Stimulated activated naive B cell treated with anti-CD40 and anti-IgM and Interleukin-4, amounts not matched to agents 10 μg/mL and 1 μg/mL and 100 μg/mL, for 72 hours (primary cell): Measurements from ENCODE around the gene LPIN3.

Experiments
- ATAC-seq, 2 donors: fragments of 150-1000 bp; cut with Tn5 transposase; replicated peaks; 2 replicates each; pipeline ENCODE4 v1.10.0; 2021; ENCODE audit warnings: moderate library complexity in 1 of 2
- DNase-seq: peaks from one replicate; pipeline ENCODE4 v3.0.0; 2021
- H3K27ac Mint-ChIP-seq: one replicate; pipeline ENCODE4 v1.8.0; 2022; ENCODE audit warnings: mild to moderate bottlenecking, mixed read lengths
- H3K27me3 Mint-ChIP-seq, 2 donors: one replicate each; pipeline ENCODE4 v1.8.0; 2022; ENCODE audit warnings: mixed read lengths in 2 of 2
- H3K36me3 Mint-ChIP-seq, 2 donors: one replicate each; pipeline ENCODE4 v1.8.0; 2022; ENCODE audit warnings: mixed read lengths in 2 of 2, mild to moderate bottlenecking in 1 of 2
- H3K4me1 Mint-ChIP-seq, 2 donors: one replicate each; pipeline ENCODE4 v1.8.0; 2022; ENCODE audit warnings: mixed read lengths in 2 of 2, mild to moderate bottlenecking in 1 of 2
- H3K4me3 Mint-ChIP-seq, 2 donors: one replicate each; pipeline ENCODE4 v1.8.0; 2022; ENCODE audit warnings: mild to moderate bottlenecking in 2 of 2, mixed read lengths in 2 of 2, moderate library complexity in 1 of 2
- H3K9me3 Mint-ChIP-seq, 2 donors: one replicate each; pipeline ENCODE4 v1.8.0; 2022; ENCODE audit warnings: mixed read lengths in 2 of 2, mild to moderate bottlenecking in 1 of 2

The LPIN3 gene

GRCh38 chr20:41334443-41335421 is 5.9 kb upstream of the LPIN3 start:
- peak overlapping the region; percentile 51 for H3K27ac Mint-ChIP-seq
- H3K4me3 Mint-ChIP-seq, result no peak overlapping the region
- DNase-seq, result no peak
- peaks cover 15 to 26% of the 10 kb centered on the region in 2 donors for H3K27me3 Mint-ChIP-seq
- no peaks in the 10 kb centered on the region for H3K36me3 Mint-ChIP-seq
- no peaks in the 10 kb centered on the region for H3K9me3 Mint-ChIP-seq
- ATAC-seq, result no peak
- H3K4me1 Mint-ChIP-seq, result peaks cover 8 to 12% of the 10 kb centered on the region in 2 donors

- no peaks in the 10 kb centered on the region for H3K9me3 Mint-ChIP-seq
- H3K36me3 Mint-ChIP-seq, result no peaks in the 10 kb centered on the region
- peak overlapping the region; percentile 51 for H3K27ac Mint-ChIP-seq
- peaks cover 10 to 12% of the 10 kb centered on the region in 2 donors for H3K4me1 Mint-ChIP-seq
- DNase-seq, result no peak
- H3K4me3 Mint-ChIP-seq, result no peak overlapping the region
- no peak for ATAC-seq
- H3K27me3 Mint-ChIP-seq, result peaks cover 16 to 34% of the 10 kb centered on the region in 2 donors
Observed at GRCh38 chr20:41335591-41335990, 5.0 kb upstream of the LPIN3 start.

- Mint-ChIP-seq H3K27ac (no peak overlapping the region), H3K36me3 (no peaks in the 10 kb centered on the region), H3K9me3 (no peaks in the 10 kb centered on the region), H3K27me3 (peaks cover 16 to 34% of the 10 kb centered on the region in 2 donors), H3K4me1 (peaks cover 10 to 12% of the 10 kb centered on the region in 2 donors), H3K4me3 (no peak overlapping the region)
- ATAC-seq (no peak), DNase-seq (no peak)
Observed at GRCh38 chr20:41336711-41337492, 3.7 kb upstream of the LPIN3 start.

GRCh38 chr20:41339957-41340326 is 679 bp upstream of the LPIN3 start:
- ATAC-seq, result peak; percentile 91
- H3K27ac Mint-ChIP-seq, result no peak overlapping the region
- peak overlapping the region; percentile 84 to 85 for H3K4me3 Mint-ChIP-seq
- DNase-seq, result peak; percentile 75
- H3K4me1 Mint-ChIP-seq, result peaks cover 10 to 12% of the 10 kb centered on the region in 2 donors
- no peaks in the 10 kb centered on the region for H3K36me3 Mint-ChIP-seq
- H3K9me3 Mint-ChIP-seq, result no peaks in the 10 kb centered on the region
- peaks cover 16 to 34% of the 10 kb centered on the region in 2 donors for H3K27me3 Mint-ChIP-seq

GRCh38 chr20:41342474-41343464 is 2.1 kb downstream of the LPIN3 start:
- Mint-ChIP-seq H3K27ac (no peak overlapping the region), H3K4me1 (peaks cover 10 to 12% of the 10 kb centered on the region in 2 donors), H3K27me3 (peaks cover 12 to 13% of the 10 kb centered on the region in 2 donors), H3K4me3 (no peak overlapping the region), H3K9me3 (no peaks in the 10 kb centered on the region), H3K36me3 (no peaks in the 10 kb centered on the region)
- ATAC-seq (no peak), DNase-seq (no peak)

- no peak for DNase-seq
- no peaks in the 10 kb centered on the region for H3K9me3 Mint-ChIP-seq
- no peak overlapping the region for H3K27ac Mint-ChIP-seq
- ATAC-seq, result no peak
- H3K36me3 Mint-ChIP-seq, result no peaks in the 10 kb centered on the region
- H3K4me3 Mint-ChIP-seq, result no peak overlapping the region
- H3K4me1 Mint-ChIP-seq, result peaks cover 9 to 11% of the 10 kb centered on the region in 2 donors
- H3K27me3 Mint-ChIP-seq, result peaks cover 10% of the 10 kb centered on the region in 2 donors
Observed at GRCh38 chr20:41344477-41344876, 3.9 kb downstream of the LPIN3 start.

- DNase-seq (no peak), ATAC-seq (no peak)
- Mint-ChIP-seq H3K9me3 (no peaks in the 10 kb centered on the region), H3K4me3 (no peak overlapping the region), H3K27me3 (peaks cover 4 to 6% of the 10 kb centered on the region in 2 donors), H3K36me3 (no peaks in the 10 kb centered on the region), H3K4me1 (peaks cover 3 to 4% of the 10 kb centered on the region in 2 donors), H3K27ac (no peak overlapping the region)
Observed at GRCh38 chr20:41344938-41345728, 4.5 kb downstream of the LPIN3 start.

GRCh38 chr20:41345729-41346067 is 5.1 kb downstream of the LPIN3 start:
- Mint-ChIP-seq H3K27ac (no peak overlapping the region), H3K9me3 (no peaks in the 10 kb centered on the region), H3K27me3 (peaks cover 0 to 11% of the 10 kb centered on the region in 2 donors), H3K4me1 (no peaks in the 10 kb centered on the region), H3K4me3 (no peak overlapping the region), H3K36me3 (no peaks in the 10 kb centered on the region)
- ATAC-seq (no peak), DNase-seq (no peak)

GRCh38 chr20:41347523-41348429 is 7.2 kb downstream of the LPIN3 start:
- Mint-ChIP-seq H3K36me3 (no peaks in the 10 kb centered on the region), H3K27ac (no peak overlapping the region), H3K4me3 (no peak overlapping the region), H3K4me1 (no peaks in the 10 kb centered on the region), H3K9me3 (no peaks in the 10 kb centered on the region), H3K27me3 (peaks cover 8 to 11% of the 10 kb centered on the region in 2 donors)
- DNase-seq (no peak), ATAC-seq (no peak)

GRCh38 chr20:41348430-41349172 is 8.0 kb downstream of the LPIN3 start:
- Mint-ChIP-seq H3K27ac (no peak overlapping the region), H3K4me1 (no peaks in the 10 kb centered on the region), H3K27me3 (peaks cover 8 to 11% of the 10 kb centered on the region in 2 donors), H3K9me3 (no peaks in the 10 kb centered on the region), H3K36me3 (no peaks in the 10 kb centered on the region), H3K4me3 (no peak overlapping the region)
- no peak for DNase-seq
- ATAC-seq, result no peak

GRCh38 chr20:41349266-41349665 is 8.6 kb downstream of the LPIN3 start:
- no peaks in the 10 kb centered on the region for H3K9me3 Mint-ChIP-seq
- DNase-seq (no peak), ATAC-seq (no peak)
- no peaks in the 10 kb centered on the region for H3K36me3 Mint-ChIP-seq
- H3K27me3 Mint-ChIP-seq, result peaks cover 10 to 11% of the 10 kb centered on the region in 2 donors
- H3K27ac Mint-ChIP-seq, result no peak overlapping the region
- H3K4me1 Mint-ChIP-seq, result no peaks in the 10 kb centered on the region
- no peak overlapping the region for H3K4me3 Mint-ChIP-seq

GRCh38 chr20:41349943-41350342 is 9.3 kb downstream of the LPIN3 start:
- ATAC-seq (no peak), DNase-seq (no peak)
- H3K27ac Mint-ChIP-seq, result no peak overlapping the region
- H3K9me3 Mint-ChIP-seq, result no peaks in the 10 kb centered on the region
- H3K4me1 Mint-ChIP-seq, result no peaks in the 10 kb centered on the region
- H3K27me3 Mint-ChIP-seq, result peaks cover 11 to 12% of the 10 kb centered on the region in 2 donors
- no peaks in the 10 kb centered on the region for H3K36me3 Mint-ChIP-seq
- no peak overlapping the region for H3K4me3 Mint-ChIP-seq
